ENCODE results near the gene TGFBR2. TPM values are rescaled to one million over a fixed set of nuclear protein-coding genes. Genes with fewer than 3 reads are reported as not detected.

The TGFBR2 gene
- total RNA-seq, 1 donor from 2014 or later, result 329 TPM

- intact Hi-C loops (cut with DNase I), result no loop called here
- TF ChIP-seq, protein P1, sequence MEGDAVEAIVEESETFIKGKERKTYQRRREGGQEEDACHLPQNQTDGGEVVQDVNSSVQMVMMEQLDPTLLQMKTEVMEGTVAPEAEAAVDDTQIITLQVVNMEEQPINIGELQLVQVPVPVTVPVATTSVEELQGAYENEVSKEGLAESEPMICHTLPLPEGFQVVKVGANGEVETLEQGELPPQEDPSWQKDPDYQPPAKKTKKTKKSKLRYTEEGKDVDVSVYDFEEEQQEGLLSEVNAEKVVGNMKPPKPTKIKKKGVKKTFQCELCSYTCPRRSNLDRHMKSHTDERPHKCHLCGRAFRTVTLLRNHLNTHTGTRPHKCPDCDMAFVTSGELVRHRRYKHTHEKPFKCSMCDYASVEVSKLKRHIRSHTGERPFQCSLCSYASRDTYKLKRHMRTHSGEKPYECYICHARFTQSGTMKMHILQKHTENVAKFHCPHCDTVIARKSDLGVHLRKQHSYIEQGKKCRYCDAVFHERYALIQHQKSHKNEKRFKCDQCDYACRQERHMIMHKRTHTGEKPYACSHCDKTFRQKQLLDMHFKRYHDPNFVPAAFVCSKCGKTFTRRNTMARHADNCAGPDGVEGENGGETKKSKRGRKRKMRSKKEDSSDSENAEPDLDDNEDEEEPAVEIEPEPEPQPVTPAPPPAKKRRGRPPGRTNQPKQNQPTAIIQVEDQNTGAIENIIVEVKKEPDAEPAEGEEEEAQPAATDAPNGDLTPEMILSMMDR (IDR thresholded peaks at IDR 0.05), result no peak
- no peaks in the 10 kb centered on the region for H3K9me3 ChIP-seq
- H3K27ac ChIP-seq, result peak overlapping the region; percentile 20
- DNase-seq (no peak), ATAC-seq (no peak)
- peaks cover 97% of the 10 kb centered on the region for H3K36me3 ChIP-seq
- no peaks in the 10 kb centered on the region for H3K27me3 ChIP-seq
- peaks cover 46% of the 10 kb centered on the region for H3K4me1 ChIP-seq
- no peak overlapping the region for H3K4me3 ChIP-seq
These were observed 67.3 kb downstream of the TGFBR2 start for GRCh38 chr3:30673425-30674341.

- no peak overlapping the region for H3K27ac ChIP-seq
- no peak overlapping the region for H3K4me3 ChIP-seq
- H3K36me3 ChIP-seq, result peaks cover 100% of the 10 kb centered on the region
These were observed 68.6 kb downstream of the TGFBR2 start for GRCh38 chr3:30675006-30675405.

DNA sequence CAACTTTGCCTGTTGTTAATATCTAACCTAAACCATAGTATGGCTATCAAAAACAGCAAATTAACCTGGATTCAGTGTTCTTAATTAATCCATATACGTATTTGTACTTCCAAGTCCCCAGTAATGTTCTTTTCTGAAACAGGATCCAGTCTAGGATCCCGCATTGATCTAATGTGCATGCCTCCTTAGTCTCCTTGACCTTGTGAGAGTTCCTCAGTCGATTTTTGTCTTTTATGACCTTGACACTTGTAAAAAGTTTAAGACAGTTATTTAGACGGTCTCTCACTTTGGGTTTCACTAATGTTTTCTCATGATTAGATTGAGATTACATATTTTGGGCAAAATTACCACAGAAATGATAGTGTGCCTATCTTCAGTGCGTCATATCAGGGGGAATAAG, 69.4 kb downstream of the TGFBR2 start:
- Histone ChIP-seq H3K4me1 (peaks cover 54% of the 10 kb centered on the region), H3K9me3 (no peaks in the 10 kb centered on the region), H3K27me3 (no peaks in the 10 kb centered on the region), H3K27ac (peak overlapping the region; percentile 25), H3K36me3 (peaks cover 99% of the 10 kb centered on the region), H3K4me3 (no peak overlapping the region)
- DNase-seq (no peak), ATAC-seq (no peak)
- intact Hi-C loops (cut with DNase I), result no loop called here
- TF ChIP-seq, protein P1 (IDR thresholded peaks at IDR 0.05), result no peak

More at GRCh38 chr3:30675006-30675405, 68.6 kb downstream of the TGFBR2 start:
- DNase-seq (no peak), ATAC-seq (no peak)
- Histone ChIP-seq H3K9me3 (no peaks in the 10 kb centered on the region), H3K4me1 (peaks cover 50% of the 10 kb centered on the region), H3K27me3 (no peaks in the 10 kb centered on the region)
- intact Hi-C loops (cut with DNase I), result no loop called here
- TF ChIP-seq, protein P1 (IDR thresholded peaks at IDR 0.05), result no peak

DNA sequence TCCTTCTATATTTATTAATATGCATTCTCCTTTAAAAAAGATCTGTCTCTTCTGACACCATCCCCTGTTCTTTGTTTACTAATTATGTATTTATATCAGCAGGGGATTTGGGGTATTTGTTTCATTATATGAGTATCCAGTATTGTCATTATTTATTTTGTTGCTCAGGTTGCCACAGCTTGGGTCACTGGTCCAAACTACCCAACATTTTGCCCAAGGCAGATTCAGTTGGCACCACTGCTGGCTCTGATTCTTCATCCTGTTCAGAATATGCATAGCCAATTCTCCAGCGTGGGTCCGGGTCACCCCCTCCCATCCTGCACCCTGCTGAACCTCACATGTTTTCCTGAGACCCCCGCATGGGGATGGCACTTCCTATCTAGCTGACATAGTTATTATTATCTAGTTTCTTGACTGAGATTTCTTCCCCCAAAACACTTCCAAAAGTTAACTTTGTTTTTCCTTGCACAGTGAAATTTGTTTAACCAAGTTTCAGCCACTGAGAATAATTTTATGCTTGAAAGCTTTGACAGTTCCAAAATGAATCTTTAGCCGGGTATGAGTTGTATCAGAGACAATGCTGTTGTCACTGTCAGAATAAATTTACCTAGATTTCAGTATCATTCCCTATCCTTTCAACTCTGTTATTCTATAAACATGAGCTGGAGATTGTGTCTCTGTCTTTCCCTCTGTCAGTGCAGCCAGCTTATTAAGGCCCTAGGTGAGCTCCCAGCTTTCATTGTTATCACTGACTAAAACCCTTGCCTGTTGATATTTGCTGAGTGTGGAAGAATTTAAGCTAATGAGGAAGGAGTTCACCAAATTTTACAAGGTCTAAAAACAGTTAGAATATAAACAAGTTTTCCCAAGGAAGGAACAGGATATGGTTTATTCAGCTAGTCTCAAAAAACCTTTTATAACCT, 70.3 kb downstream of the TGFBR2 start:
- peaks cover 58% of the 10 kb centered on the region for H3K4me1 ChIP-seq
- no peak overlapping the region for H3K4me3 ChIP-seq
- H3K27ac ChIP-seq, result peak overlapping the region; percentile 58
- H3K36me3 ChIP-seq, result peaks cover 91% of the 10 kb centered on the region
- no peaks in the 10 kb centered on the region for H3K27me3 ChIP-seq
- DNase-seq (no peak), ATAC-seq (no peak)
- H3K9me3 ChIP-seq, result no peaks in the 10 kb centered on the region
- TF ChIP-seq, protein P1 (IDR thresholded peaks at IDR 0.05), result no peak
- intact Hi-C loops (cut with DNase I), result no loop called here

DNA sequence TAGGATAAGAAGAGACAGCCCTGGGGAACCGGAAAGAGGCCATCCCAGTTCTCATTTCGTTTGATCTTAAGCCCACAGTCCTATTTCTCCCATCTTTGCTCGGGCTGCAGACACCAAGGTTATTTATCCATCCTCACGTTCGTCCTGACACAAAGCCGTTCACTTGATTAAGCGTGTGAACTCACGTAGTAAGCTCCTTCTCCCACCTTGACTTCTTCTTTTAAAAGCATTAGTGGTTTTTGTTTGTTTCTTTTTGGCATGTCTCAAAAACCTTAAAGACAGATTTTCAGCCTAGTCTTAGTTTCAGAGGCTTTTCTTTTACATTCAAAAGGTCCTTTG, 70.9 kb downstream of the TGFBR2 start:
- ATAC-seq (no peak), DNase-seq (no peak)
- peaks cover 58% of the 10 kb centered on the region for H3K4me1 ChIP-seq
- H3K9me3 ChIP-seq, result no peaks in the 10 kb centered on the region
- H3K36me3 ChIP-seq, result peaks cover 85% of the 10 kb centered on the region
- intact Hi-C loops (cut with DNase I), result no loop called here
- no peaks in the 10 kb centered on the region for H3K27me3 ChIP-seq
- peak overlapping the region; percentile 58 for H3K27ac ChIP-seq
- H3K4me3 ChIP-seq, result no peak overlapping the region
- TF ChIP-seq, protein P1 (IDR thresholded peaks at IDR 0.05), result no peak

Data from upper lobe of right lung (tissue), 1 donor.